ENCODE results near the gene BACH1.

Gene BACH1

DNA sequence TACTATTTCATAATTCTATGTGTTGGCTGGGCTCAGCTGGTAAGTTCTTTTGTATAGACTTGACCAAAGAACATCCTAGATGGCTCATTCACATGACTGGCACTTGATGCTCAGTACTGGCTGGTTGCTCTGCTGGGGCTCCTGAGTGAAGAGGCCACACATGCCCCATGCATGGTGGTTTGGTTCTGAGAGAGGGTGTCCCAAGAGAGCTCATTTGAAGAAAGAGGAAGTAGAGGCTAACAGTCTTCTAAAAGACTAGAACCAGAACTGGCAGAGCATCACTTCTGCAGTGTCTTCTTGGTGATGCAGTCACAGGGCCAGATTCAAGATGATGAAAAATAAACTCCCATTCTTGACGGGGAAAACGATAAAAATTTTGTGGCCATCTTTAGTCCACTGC, 5.2 kb upstream of the BACH1 start:
- TF ChIP-seq, protein P1, sequence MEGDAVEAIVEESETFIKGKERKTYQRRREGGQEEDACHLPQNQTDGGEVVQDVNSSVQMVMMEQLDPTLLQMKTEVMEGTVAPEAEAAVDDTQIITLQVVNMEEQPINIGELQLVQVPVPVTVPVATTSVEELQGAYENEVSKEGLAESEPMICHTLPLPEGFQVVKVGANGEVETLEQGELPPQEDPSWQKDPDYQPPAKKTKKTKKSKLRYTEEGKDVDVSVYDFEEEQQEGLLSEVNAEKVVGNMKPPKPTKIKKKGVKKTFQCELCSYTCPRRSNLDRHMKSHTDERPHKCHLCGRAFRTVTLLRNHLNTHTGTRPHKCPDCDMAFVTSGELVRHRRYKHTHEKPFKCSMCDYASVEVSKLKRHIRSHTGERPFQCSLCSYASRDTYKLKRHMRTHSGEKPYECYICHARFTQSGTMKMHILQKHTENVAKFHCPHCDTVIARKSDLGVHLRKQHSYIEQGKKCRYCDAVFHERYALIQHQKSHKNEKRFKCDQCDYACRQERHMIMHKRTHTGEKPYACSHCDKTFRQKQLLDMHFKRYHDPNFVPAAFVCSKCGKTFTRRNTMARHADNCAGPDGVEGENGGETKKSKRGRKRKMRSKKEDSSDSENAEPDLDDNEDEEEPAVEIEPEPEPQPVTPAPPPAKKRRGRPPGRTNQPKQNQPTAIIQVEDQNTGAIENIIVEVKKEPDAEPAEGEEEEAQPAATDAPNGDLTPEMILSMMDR (IDR thresholded peaks at IDR 0.05; ENCODE audit: insufficient read depth, low read depth, low read length, missing control alignments), result no peak
- no peak for DNase-seq (ENCODE audit: low read depth)
- H3K4me3 ChIP-seq (ENCODE audit: low read length), result no peak overlapping the region

DNA sequence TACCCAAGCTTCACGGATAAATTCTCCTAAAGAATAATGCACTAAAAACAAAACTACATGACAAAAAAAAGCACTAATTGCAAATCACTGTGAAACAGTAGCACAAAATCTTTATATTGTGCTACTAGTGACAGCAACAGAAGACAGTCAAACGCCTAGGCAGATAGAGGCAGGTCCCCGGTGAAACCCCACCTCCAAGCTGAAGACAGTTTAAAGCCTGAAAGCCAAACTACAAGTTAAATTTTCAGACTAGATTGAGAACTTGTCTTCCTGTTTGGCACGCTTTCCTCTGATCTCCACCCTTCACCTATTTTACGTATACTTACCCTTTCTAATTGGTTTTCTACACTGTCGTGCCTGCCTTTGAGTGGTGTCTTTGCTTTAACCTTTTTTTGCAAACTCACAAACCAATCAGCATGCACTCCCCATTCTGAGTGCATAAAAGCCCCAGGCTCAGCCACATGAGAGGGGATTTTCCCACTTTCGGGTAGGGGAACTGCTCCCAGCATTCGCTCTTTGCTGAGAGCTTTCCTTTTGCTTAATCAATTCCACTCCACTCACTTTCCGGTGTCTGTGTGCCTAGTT, 3.6 kb upstream of the BACH1 start:
- TF ChIP-seq, protein P1 (IDR thresholded peaks at IDR 0.05; ENCODE audit: insufficient read depth, low read depth, low read length, missing control alignments), result no peak
- no peak overlapping the region for H3K4me3 ChIP-seq (ENCODE audit: low read length)
- no peak for DNase-seq (ENCODE audit: low read depth)

DNA sequence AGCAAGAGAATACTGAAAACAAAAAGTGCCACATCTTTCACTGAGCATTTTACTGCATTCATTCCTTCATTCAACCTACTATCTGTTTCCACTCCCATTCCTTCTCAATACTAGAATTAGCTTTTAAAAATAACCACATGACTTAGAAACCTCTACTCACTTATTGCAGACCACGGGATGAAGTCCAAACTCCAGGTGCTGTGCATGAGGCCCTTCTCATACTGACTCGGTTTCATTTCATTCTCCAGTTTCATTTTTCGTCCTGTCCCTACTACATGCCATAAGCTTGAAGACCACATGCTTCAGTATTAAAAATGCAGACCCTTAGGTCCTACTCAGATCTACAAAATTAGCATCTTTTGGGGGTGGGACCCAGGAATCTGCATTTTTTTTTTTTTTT, 2.3 kb upstream of the BACH1 start:
- no peak overlapping the region for H3K4me3 ChIP-seq (ENCODE audit: low read length)
- TF ChIP-seq, protein P1 (IDR thresholded peaks at IDR 0.05; ENCODE audit: insufficient read depth, low read depth, low read length, missing control alignments), result no peak
- no peak for DNase-seq (ENCODE audit: low read depth)

DNA sequence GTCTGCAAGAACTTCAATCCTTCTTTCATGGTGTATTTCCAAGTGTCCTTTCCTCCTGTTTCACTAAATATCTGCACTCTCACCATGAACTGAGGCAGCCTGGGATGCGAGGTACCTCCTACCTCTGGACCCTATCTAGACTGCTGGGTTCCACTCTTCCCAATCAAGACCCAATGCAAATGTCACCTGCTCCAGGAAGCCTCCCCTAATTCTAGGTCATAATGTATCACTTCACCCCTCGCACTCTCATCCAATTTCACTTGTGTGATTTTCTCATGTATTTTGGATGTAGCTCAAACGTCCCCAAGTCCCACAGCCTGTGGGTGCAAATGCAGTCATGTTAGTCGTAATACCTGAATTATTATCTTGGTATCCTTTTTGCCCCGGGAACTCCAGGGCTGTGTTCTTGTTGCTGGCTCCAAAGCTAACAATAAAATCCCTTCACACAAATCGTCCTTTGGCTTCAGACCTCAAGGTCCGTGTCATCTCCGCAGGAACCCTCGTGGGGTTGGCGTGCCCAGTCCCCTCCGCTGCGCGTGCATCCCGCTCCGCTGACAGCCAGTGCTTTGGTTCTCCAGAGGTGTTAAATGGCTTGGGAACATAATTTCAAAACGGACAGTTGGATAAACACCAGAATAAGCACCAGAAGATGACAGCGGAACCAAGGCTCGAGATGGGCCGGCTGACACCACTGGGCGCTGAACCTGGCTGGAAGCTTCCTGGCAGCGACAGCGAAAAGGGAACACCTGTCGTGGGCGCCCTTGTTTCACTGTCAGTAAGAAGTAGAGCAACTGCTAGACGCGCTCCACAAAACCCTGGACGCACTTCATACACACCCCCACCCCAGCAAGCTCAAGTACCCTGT, 1.0 kb upstream of the BACH1 start:
- DNase-seq (ENCODE audit: low read depth), result no peak
- TF ChIP-seq, protein P1 (IDR thresholded peaks at IDR 0.05; ENCODE audit: insufficient read depth, low read depth, low read length, missing control alignments), result no peak
- peak overlapping the region; percentile 43 for H3K4me3 ChIP-seq (ENCODE audit: low read length)

DNA sequence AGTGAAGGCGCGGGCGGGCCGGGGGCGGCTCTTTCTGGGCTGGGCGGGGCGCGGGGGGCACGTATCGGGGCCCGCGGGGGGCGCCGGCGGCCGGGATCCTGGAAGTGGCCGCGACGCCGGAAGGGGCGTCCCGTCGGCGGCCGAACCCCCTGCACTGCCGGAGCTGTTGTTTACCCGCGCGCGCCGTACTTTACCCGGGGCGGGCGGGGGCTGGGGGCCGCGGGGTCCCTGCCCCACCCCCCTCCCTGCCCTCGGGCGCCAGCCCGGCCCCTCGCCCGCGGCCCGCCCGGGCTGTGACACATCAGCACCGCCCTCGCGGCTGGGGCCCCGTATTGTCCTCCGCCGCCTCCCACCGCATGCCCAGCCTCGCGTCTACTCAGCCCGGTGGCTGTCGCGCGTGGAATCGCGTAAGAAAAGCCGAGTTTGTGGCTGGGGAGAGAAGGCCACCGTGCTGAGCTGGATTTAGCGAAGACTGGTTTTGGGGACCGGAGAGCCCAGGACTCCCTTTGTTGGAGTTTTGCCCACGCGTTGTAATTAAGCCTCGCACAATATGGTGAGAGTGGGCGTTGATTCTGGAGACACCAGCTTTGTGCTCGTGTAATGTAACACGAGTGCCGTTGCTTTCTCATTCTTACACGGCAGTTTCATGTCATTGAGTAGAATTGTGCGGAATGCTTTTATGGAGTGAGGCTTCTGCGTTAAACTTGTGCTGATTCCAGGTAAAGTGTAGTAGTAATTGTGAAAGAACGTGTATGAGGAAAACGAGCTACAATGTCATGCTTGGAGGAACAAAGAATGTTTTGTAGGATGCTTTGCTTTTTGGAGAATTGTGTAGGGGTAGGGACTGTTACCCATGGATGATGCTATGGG, 559 bp downstream of the BACH1 start:
- peak; percentile 54 for DNase-seq (ENCODE audit: low read depth)
- TF ChIP-seq, protein P1 (IDR thresholded peaks at IDR 0.05; ENCODE audit: insufficient read depth, low read depth, low read length, missing control alignments), result no peak
- H3K4me3 ChIP-seq (ENCODE audit: low read length), result peak overlapping the region; percentile 93

DNA sequence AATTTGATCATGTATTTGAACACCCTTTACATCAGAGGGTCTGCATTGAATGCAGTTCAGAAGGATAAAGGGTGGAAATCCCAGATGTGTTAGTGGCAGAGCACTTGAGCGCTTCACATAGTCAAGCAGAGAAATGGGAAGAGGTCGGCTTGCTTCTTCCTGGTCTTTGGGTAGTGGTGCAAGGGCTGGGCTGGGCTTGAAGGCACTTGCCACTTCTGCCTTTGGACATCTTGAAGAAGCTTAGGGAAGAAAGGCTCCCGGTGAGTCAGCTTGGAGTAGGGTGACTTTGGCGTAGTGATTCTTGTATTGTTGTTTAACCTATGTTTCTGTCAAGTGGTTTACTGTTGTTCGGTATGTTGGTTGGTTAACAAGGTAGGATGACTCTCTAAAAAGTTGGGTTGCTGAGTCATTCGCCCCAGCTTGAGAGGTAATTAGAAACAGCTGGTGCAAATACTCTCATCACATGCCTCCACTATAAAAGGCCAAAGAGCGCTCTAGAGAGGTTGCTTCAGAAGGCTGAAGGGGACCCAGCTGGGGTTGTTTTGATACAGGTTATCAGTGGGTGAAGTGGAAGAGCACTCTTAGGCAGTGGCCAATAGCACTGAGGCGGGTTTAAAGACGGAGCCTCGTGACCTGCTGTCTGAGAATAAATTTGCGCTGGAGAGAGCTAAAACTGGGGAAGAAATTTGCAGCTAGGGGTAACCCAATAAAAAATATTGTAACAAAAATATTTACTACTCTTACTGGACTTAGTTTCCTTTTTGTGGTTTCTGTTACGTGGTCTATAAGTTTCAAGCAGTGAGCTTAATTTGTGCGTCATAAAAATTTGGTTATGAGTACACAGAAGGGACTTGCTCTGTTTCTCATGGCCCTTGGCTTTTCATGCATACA, 1.4 kb downstream of the BACH1 start:
- peak; percentile 98 for DNase-seq (ENCODE audit: low read depth)
- TF ChIP-seq, protein P1 (IDR thresholded peaks at IDR 0.05; ENCODE audit: insufficient read depth, low read depth, low read length, missing control alignments), result no peak
- peak overlapping the region; percentile 93 for H3K4me3 ChIP-seq (ENCODE audit: low read length)

All from epithelial cell of esophagus (primary cell).